Amygdala (tissue), 56 donors: ENCODE results near the gene TRIM40.
A peak's percentile ranks its signal among the peaks of the same experiment; 100 is the strongest.

Source experiments
- DNase-seq, 56 donors: peaks; one replicate each; lab custom pipeline; 2025; lab: John Stamatoyannopoulos, UW

Gene TRIM40, protein sequence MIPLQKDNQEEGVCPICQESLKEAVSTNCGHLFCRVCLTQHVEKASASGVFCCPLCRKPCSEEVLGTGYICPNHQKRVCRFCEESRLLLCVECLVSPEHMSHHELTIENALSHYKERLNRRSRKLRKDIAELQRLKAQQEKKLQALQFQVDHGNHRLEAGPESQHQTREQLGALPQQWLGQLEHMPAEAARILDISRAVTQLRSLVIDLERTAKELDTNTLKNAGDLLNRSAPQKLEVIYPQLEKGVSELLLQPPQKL

DNA sequence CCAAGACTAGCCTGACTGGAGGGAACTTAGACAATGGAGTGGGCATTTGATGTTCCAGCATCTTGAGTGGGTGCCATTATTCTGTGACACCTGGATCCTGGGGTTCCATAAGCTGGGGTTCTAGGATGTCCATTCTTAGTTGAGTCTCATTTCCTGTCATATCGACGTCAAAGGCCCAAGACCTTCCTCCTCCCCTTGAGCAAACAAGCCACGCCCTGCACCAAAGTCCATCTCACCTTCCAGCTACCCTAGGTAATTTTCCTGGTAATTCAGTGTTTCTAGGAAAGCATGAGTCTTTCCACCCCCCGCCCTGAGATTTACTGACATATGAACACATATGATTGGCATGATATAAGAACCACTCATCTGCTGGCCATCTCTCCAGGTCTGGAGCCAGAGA, at the start of gene TRIM40:
TRIM40 (plus strand) TSS at position 384 of the 400 bp plus-strand sequence. CDS start 897 bp downstream, outside the sequence.
- no peak for DNase-seq

DNA sequence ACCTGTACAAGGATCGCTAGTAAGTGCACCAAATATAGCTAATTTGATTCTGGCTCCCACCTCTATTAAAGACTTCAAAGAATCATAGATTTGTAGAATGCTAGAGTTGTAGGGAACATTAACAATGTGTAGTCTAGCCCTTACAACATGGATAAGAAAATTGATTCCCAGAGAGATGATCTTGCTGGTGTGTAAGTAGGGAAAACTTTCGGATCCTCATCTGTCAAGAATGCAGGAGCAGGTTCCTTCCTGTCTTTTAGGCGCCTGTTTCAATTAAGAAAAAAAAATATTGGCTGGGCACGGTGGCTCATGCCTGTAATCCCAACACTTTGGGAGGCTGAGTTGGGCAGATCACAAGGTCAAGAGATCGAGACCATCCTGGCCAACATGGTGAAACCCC, 48.1 kb upstream of the TRIM40 start:
- DNase-seq = no peak

DNA sequence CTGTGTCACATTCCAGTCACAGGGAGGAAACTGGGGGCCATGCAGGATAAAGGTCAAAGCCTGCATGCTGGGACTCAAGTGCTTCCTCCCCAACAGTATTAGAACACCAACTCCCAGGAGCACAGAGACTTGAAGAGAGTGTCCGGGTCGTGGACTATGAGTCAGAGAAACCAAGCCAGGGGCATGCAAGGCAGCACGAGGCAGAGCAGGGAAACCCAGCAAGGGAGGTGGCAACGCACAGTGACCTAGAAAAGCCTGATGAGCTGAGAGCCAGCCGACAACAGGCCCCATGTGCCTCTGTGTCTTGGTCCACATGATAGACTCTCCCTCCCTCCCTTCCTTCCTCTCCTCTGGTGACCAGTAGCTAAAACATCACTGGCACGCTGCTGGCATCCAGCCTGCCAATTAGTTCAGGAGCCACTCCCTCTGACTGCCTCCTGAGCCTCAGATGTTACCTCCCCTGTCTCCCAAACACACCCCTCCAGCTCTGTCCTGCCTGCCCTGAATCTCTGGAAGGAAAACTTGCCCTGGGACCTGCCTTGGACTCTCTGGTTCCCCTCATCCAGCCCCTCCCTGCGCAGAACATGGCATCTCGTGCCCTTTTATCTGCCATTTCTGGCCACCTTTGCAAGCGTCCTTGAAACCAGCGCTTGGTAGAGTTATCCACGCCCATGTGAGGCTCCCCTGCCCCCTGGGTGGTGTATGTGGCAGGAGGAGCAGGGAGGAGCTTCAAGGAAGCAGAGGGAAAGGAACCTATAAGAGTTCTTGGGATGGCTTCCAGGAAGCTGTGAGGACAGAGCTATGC, 44.2 kb upstream of the TRIM40 start:
- no peak for DNase-seq

DNA sequence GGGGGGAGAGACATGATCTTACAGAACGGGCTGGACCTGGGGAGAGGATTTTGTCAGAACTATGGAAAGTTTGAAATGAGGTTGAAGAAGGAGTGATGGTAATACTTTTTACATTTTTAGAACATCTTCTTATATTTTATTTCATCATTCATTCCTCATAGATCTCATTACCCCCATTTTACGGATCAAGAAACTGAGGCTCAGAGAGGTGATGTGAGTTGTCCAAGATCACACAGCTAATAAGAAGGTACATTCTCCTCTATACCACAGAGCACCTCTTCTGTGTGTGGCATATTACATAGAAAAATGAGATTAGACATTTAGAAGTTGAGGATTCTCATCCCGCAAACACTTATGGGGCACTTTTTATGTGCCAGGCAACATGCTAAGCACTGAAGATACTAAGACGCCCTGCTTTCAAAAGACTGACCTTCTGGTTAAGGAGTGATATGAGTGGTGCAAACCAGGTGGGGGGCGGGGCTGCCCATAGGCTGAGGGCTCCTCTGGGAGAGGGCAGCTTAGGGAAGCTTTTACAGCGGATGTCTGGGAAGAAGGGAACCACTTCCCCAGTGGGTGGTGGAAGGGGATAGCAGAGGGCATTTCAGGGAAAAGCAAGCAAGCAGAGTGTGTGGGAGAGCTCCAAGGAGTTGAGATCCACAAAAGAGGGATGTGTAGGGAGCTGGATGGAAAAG, 42.9 kb upstream of the TRIM40 start:
- no peak for DNase-seq

DNA sequence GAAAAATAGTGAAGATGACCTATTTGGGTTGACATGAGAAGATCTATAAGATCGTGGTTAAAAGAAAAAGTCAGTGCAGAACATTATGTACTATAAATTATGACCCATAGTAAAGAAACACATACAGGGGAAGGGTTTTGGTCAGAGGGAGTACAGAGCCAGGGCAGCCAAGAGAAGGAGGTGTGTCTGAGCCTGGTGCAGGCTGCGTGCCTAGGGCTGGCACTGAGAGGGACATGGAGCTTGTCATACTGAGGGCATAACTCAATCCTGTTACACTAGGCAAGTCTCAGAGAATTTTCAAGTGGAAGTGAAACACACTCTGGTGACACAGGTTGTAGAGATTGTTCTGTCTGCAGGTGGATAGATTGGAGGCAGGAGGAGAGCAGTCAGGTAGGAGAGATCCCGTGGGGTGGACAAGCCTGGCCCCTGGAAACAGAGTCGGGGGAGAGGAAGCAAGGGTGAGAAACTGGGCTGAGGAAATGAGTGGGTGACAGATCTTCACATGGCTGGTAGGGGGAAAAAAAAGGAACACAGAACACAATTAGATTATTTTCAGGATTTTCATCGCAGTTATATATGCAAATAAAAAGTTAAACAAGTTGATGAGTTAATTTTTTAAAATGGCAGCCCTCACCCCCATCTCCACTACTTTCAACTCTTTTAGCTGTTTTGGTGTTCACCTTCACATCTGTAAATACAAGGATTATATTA, 41.8 kb upstream of the TRIM40 start:
- no peak for DNase-seq

DNA sequence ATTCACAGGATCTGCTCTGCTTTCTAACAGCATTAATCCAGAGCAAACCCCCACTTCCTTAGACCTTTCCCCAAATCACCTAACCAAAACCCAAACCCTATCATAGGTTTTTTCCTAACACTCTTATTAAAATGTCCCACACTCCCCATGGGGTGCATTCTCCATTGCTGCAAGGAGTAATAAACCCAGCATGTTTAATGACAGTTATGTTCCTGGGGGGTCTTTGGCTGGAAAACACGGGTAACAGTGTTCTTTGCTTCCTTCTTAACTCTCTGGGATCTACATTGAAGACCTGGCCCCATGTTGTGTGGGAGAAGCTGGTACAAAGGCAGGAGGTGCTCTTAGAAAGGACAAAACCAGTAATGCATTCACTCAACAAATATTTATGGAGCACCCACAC, 39.1 kb upstream of the TRIM40 start:
- DNase-seq = no peak

DNA sequence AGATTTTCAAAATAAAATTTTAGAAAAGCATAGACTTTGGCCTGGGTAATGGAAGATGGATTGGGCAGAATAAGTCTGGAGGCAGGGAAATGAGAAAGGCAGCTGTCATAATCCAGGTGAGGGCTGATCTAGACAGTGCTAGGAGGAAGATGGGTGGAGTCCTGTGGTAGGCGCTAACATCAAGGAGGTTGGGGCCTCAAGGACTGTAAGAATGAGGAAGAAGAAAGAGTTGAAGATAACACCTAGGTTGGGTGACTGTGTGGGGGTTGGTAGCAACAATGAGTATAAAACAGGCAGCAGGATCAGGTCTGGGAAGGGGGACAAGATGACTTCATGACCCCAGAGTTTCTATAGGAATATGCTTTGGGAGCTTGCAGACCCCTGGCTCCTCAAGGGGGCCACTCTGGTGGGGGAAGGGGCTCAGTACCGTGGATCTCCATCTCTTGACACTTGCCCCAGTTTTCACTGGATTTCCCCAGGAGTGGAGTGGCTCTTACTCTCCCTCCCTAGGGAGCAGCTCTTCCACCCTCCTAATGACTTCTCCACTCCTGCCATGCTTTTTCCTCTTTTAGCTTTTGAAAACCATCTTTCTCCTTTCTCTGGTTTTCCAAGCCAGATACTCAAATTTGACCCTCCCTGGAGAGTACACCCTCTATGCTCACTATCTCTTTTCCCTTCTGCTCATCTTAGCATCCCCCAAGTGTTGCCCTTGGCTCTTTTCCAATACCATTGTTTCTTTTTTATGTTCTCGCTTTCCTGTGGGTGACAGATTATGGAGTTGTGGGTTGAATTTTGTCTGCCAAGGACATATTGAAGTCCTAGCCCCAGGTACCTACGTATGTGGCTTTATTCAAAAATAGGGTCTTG, 37.8 kb upstream of the TRIM40 start:
- DNase-seq = no peak

DNA sequence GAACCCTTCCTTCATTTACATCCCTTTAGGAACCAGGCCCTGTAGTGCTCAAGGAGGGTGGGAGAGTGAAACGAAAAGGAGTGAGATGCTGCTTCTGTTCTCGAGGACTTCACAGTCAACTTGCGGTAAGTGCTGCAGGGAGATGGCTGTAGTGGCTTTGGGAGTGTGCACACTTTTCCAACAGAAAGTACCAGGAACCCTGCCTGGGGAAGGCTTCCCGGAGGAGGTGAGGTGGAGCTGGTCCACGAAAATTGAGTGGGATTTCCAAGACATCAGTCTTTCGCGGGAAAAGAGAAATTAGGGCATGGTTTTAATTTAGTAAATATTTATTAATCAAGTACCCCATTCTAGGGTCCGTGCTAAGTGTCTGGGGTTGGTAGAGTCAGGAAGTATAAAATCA, 35.8 kb upstream of the TRIM40 start:
- no peak for DNase-seq

DNA sequence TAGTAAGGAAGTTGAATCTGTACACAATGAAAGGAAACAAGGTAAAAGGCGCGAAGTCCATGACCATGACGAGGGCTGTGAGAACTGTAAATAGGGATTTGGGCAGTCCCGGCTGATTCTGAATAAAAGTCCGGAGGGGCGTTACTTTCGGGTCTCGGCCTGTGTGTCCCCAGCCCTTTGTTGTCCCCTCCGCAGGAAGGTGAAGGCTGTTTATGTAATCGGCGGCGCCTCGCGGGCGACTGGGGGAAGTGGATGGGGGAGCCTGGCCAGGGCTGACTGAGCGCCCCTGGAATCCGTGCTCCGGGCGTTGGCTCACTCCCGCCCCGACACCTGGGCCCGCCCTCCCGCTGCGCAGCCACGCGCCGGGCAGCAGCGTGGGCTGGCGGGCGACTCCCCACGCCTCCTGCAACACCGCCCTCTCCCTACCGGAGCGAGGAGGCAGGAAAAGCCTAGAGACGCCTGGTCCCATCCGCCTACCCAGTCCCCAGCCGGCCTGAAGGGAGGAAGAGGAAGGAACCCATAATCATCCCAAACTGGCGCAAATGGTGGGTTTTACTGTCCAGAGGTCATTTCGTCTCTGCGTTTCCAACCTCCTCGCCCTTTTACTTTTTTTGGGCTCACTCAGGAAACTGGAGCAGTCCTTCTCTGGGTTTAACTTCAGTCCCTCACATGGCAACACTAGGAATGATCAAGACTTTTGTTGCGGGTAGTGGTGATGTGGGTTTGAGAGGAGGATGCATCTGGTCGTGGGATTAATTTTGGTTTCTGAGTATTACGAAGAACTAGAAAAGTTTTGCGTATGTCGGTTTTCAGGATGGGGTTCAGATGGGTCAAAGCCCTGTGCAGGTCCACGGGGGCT, 35.1 kb upstream of the TRIM40 start:
- DNase-seq = no peak

DNA sequence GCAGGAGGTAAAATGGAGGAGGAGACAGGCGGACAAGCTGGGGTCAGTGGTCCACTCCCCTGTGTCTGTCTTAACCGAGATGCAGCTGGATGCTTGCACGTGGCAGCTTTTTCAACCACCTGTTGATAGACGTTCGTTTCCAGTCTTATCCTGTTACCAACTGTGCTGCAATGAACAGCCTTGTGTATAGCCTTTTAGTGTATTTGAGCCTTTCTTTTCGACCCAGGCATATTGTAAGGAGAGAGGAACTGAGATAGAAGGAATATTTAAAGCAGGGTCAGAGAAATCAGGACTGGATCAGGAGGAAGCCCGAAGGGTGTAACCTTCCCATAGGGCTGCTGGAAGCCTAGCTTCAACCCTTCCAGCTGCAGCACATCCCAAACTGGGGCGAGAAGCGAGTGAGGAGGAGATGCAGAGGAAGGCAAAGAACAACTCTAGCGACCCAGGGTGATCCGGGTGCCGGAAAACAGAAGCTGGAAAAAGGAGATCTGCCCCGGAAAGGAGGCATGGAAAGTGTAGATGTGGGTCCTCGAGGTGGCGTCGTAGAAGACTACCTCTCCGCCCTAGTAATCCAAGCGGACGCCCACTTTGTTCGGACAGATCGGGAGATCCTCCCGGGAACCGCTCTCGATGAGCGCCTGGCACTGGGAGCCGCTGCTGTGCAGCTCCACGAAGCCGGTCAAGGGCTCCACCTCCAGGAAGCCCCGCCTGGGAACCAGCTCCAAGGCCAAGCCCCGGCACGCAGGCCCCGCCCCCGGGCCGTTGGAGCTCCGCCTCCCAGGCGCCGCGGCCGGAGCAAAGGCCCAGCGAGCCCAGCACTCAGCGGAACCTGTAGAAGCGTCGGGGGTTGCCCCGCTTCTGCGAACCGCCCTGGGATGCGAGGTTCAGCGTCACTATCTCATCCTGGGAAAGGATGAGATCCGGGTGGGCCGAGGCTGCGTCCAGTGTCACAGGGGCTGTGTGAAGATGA, 34.2 kb upstream of the TRIM40 start:
- peak in 55 of 56 donors; percentile 10 to 86 (median 54) for DNase-seq

DNA sequence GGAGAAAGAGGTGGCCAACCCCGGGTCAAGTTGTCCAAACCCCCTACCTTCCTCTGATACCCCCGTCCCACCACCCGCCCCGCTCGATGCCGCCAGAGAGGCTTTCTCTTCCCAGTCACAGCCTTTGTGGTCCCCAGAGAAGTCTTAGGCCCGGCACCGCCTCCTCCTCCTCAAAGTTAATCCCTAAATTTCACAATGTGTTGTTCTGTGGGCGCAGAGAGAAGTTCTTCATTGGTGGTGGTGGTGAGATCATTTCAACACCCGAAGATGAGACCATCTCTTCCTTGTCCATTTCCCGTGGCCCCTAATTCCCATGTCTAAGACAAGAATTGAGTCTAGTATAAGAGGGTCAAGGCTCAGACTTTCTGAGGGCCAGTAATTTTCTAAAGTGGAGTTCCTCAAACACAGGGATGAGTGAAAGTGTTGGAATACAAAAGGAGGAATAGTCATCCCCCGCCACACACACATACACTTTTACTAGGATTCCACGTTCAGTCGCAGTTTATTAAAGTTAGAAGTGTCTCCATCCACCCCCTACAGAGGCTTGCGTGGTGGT, 33.4 kb upstream of the TRIM40 start:
- DNase-seq = no peak

DNA sequence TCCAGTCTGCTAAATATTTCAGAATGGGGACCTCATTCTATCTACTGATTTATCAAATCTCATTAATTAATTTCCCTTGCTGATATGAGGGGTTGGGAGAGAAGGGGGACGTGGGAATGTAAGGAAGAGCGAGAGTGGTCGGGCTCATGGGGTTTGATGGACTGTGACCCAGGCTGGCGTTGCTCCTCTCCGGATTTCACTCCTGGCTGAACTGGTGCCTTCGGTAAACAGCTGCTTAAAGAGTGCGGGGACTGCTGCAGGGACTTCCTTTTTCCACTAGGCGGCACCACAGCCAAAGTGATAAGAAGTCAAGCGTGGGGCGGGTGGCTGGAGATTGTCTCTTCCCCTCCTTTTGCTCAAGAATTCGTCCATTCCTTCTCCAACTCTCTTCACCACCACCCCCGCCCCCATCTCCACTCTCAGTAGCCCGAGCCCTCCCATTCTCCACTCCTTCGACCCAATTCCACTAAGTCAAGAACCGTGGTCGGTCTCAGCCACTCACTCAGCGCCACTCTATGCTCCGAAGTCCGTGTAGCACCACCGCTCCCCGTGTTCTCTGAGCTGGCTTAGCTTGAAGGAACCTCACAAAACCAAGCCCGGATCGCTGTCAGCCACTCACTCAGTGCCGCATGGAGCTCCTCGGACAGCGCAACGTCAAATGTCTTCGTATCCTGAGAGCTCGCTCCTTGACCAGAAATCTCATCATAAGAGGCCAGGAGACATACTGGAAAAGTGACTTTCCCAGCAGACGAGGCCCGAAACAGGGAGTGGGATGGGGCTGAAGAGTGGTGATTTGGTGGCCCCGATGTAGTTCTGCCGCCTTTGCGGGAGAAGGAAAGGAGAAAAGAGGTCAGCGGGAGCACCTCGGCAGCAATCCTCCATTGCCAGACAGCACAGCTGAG, 32.7 kb upstream of the TRIM40 start:
- peak in 55 of 56 donors; percentile 2 to 88 (median 54) for DNase-seq

DNA sequence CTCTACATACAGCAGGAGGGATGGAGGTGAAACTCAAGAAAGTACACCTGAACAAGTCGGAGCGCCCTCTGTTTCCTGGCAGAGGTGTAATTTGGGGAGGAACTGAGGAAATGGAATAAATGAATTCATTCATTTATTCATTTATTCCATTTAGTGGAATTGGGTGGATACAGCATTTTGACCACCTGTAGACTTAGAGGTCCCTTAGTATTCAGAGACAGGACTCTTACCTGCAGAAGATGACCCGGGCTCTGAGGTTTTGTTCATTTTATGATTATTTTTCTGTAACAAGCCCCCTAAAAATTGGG, 32.1 kb upstream of the TRIM40 start:
- no peak for DNase-seq

DNA sequence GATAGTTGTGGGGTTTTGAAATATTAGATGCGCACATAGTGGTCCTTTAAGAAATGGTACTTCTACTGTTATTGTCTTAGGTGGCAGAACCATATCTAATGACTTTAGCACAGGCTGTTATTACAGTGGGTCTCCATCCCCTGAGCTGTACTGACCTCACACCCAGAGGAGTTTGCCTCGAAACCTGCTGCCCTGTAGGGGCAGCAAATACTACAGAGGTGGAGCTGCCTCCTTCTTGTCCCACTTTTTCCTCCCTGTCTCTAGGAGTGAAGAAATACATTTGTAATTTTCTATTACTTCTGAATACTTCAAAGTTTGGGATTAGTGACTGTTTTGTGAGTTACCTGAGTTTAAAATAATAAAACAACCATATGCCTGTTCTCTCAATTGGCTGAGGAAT, 31.3 kb upstream of the TRIM40 start:
- no peak for DNase-seq

DNA sequence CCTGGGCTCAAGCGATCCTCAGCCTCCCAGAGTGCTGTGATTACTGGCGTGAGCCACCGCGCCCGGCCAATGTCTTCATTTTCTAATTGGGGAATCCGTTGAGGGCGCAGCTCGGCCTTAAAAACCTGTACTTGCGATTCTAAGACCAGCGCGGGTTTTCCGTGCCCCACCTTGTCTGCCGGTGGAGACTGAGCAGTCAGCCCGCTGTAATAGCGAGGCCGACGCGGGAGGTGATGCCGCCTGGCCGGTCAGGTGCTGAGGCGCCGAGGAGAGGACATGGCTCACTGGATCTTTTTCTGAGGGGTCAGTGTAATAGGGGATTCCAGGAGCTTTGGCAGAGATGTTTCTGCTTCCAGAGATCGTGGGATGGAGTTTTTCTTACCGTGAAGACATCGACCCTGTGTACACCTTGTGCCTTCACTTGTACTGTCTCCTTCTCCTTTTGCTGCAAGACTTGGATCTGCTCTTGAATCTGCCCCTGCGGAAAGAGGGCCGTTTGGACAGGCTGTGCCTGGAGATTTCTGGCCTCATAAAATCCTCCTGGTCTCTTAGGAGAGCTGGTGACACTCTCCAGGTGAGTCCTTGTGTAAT, 24.6 kb upstream of the TRIM40 start:
- DNase-seq = no peak

DNA sequence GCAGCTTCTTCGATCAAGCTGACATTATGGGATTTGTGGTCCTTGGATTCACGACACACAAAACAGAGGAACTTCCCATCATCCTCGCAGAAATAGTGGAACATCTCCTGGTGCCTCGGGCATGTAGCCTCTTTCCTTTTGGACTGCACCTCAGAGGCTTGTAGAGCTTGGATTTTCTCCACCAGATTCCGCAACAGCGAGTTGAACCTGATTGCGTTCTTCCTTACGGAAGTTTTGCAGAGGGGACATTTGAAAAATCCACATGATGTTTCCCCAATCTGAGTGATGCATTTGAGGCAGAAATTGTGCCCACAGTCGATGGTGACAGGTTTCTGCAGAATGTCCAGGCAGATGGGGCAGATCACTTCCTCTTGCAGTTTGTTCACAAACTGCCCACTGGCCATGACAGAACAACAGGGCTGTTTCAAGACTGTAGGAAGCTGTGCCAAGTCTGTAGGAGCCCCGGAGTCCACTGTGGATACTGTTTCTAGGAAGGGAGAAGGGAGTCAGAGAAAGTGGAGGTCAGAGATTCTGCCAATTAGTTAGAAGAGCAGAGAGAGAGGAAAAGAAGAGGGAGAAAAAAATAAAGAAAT, 23.4 kb upstream of the TRIM40 start:
- DNase-seq = no peak
